SK-N-SH (cell line): ENCODE data around the gene PRRT1B. TPM values are rescaled to one million over a fixed set of nuclear protein-coding genes. Genes with fewer than 3 reads are reported as not detected.

Source experiments
- CTCF ChIA-PET: fragments of 300-600, 350-600 bp; formaldehyde crosslinking; extraction: SDS; loops from one replicate; lab custom pipeline; 2021; lab: Yijun Ruan, JAX
- POLR2A ChIA-PET: fragments of 350-600 bp; sonication (Branson Sonifier 250); formaldehyde crosslinking; extraction: SDS; loops from one replicate; lab custom pipeline; 2020; ENCODE audit warnings: antibody characterized with exemption, inconsistent platforms; lab: Yijun Ruan, JAX
- DNase-seq: peaks from one replicate; pipeline ENCODE4 v3.0.0; 2012
- H2AFZ ChIP-seq: fragments of 200-600 bp; sonication (generic); 2 replicates; pipeline ENCODE4 v1.8.1; 2016; ENCODE audit warnings: antibody characterized with exemption, mild to moderate bottlenecking, low read depth
- H3F3A ChIP-seq: fragments of 200-600 bp; sonication (generic); replicated peaks from 2 replicates; pipeline ENCODE3; 2016; ENCODE audit warnings: antibody characterized with exemption, mild to moderate bottlenecking; ENCODE audit not compliant: insufficient read depth
- H3K27ac ChIP-seq, 2 experiments: fragments of 200-500 bp in 1 of 2; fragments of 200-600 bp in 1 of 2; sonication (Bioruptor generic) in 1 of 2; sonication (generic), shearing (Covaris generic) in 1 of 2; 2 replicates each; pipeline versions ENCODE4 v1.5.1 to v1.6.1; 2014 to 2016; ENCODE audit warnings: low read depth in 2 of 2, inconsistent platforms in 1 of 2, low read length in 1 of 2, mild to moderate bottlenecking in 1 of 2, mixed read lengths in 1 of 2
- H3K27me3 ChIP-seq: fragments of 200-600 bp; sonication (generic), shearing (Covaris generic); 2 replicates; pipeline ENCODE4 v1.6.1; 2016; ENCODE audit warnings: mixed run types; ENCODE audit not compliant: insufficient read depth
- H3K36me3 ChIP-seq, 2 experiments: fragments of 200-500 bp in 1 of 2; fragments of 200-600 bp in 1 of 2; sonication (Bioruptor generic) in 1 of 2; sonication (generic) in 1 of 2; replicated peaks in 1 of 2; 2 replicates each; pipeline versions ENCODE3 to v1.5.1; 2014 to 2016; ENCODE audit warnings: low read length in 1 of 2, mild to moderate bottlenecking in 1 of 2; ENCODE audit not compliant: insufficient read depth in 2 of 2, control insufficient read depth in 1 of 2
- H3K4me1 ChIP-seq, 2 experiments: fragments of 200-500 bp in 1 of 2; fragments of 200-600 bp in 1 of 2; sonication (Bioruptor generic) in 1 of 2; sonication (generic), shearing (Covaris generic) in 1 of 2; 2 replicates each; pipeline versions ENCODE4 v1.5.1 to v1.6.1; 2014 to 2016; ENCODE audit warnings: low read depth in 1 of 2, low read length in 1 of 2, mixed run types in 1 of 2; ENCODE audit not compliant: insufficient read depth in 2 of 2, control insufficient read depth in 1 of 2
- H3K4me2 ChIP-seq: fragments of 200-600 bp; sonication (generic), shearing (Covaris generic); 2 replicates; pipeline ENCODE4 v1.6.1; 2017; ENCODE audit warnings: mixed run types
- H3K4me3 ChIP-seq, 2 experiments: fragments of 200-500 bp in 1 of 2; fragments of 200-600 bp in 1 of 2; sonication (Bioruptor generic) in 1 of 2; sonication (generic), shearing (Covaris generic) in 1 of 2; 2 replicates each; pipeline versions ENCODE4 v1.5.1 to v1.8.1; 2014 to 2016; ENCODE audit warnings: low read depth in 2 of 2, inconsistent platforms in 1 of 2, low read length in 1 of 2, mild to moderate bottlenecking in 1 of 2, mixed read lengths in 1 of 2, moderate library complexity in 1 of 2
- H3K79me2 ChIP-seq: fragments of 200-600 bp; sonication (generic); 2 replicates; pipeline ENCODE4 v1.8.1; 2017; ENCODE audit warnings: mild to moderate bottlenecking; ENCODE audit not compliant: insufficient read depth
- H3K9ac ChIP-seq: fragments of 200-600 bp; sonication (generic); 2 replicates; pipeline ENCODE4 v1.6.1; 2017; ENCODE audit warnings: mixed run types
- H3K9me2 ChIP-seq: fragments of 200-600 bp; sonication (generic); 2 replicates; pipeline ENCODE4 v1.6.1; 2017; ENCODE audit warnings: mixed run types
- H3K9me3 ChIP-seq: fragments of 200-600 bp; sonication (generic); 2 replicates; pipeline ENCODE4 v1.6.1; 2017; ENCODE audit warnings: mixed run types, mild to moderate bottlenecking, moderate library complexity
- H4K20me1 ChIP-seq: fragments of 200-600 bp; sonication (generic); 2 replicates; pipeline ENCODE4 v1.6.1; 2017; ENCODE audit warnings: mild to moderate bottlenecking, mixed run types; ENCODE audit not compliant: insufficient read depth
- EZH2phosphoT487 ChIP-seq: fragments of 200-600 bp; sonication (generic); IDR thresholded peaks from 2 replicates; pipeline ENCODE4 v1.6.1; 2017; ENCODE audit warnings: low read depth, mixed run types, mild to moderate bottlenecking, antibody characterized with exemption, moderate library complexity, borderline replicate concordance
- FOXM1 ChIP-seq: IDR thresholded peaks from 2 replicates; pipeline ENCODE4 v1.4.0; 2012; ENCODE audit warnings: low read depth, mild to moderate bottlenecking
- GABPA ChIP-seq: IDR thresholded peaks from 2 replicates; pipeline ENCODE4 v1.4.0; 2012; ENCODE audit warnings: low read depth, mild to moderate bottlenecking
- MEF2A ChIP-seq: IDR thresholded peaks from 2 replicates; pipeline ENCODE4 v1.4.0; 2012; ENCODE audit warnings: low read depth, borderline replicate concordance
- NFIC ChIP-seq: IDR thresholded peaks from 2 replicates; pipeline ENCODE4 v1.4.0; 2012; ENCODE audit warnings: borderline replicate concordance
- POLR2AphosphoS5 ChIP-seq: IDR thresholded peaks from 2 replicates; pipeline ENCODE4 v1.6.1; 2012; ENCODE audit warnings: low read depth, low read length
- RCOR1 ChIP-seq: fragments of 150-350 bp; IDR thresholded peaks from 2 replicates; pipeline ENCODE4 v1.6.1; 2017; ENCODE audit warnings: antibody characterized with exemption, low read length
- RFX5 ChIP-seq: IDR thresholded peaks from 2 replicates; pipeline ENCODE4 v1.6.1; 2012; ENCODE audit warnings: mild to moderate bottlenecking, improper control_type of control experiment, low read length
- RXRA ChIP-seq: IDR thresholded peaks from 2 replicates; pipeline ENCODE4 v1.4.0; 2012; ENCODE audit warnings: low read depth, mild to moderate bottlenecking, borderline replicate concordance
- TAF1 ChIP-seq: IDR thresholded peaks from 2 replicates; pipeline ENCODE4 v1.6.1; 2012; ENCODE audit warnings: low read depth, mild to moderate bottlenecking, low read length, moderate library complexity, borderline replicate concordance
- TCF12 ChIP-seq: IDR thresholded peaks from 2 replicates; pipeline ENCODE4 v1.4.0; 2012
- WGBS: methylation state at CpG from one replicate; pipeline ENCODE4 v1.1.6; 2017; ENCODE audit warnings: low lambda C conversion rate; 5-methylcytosine and 5-hydroxymethylcytosine counted together
- polyA plus RNA-seq, 3 experiments: library from polyadenylated mRNA; depleted of rRNA; stranded (reverse); fragments of >200 nt; gene quantifications; 2 replicates each; pipeline ENCODE4 v1.2.3, GENCODE V29; 2012
- TF ChIP-seq, protein P1 (sequence below): IDR thresholded peaks from 2 replicates; pipeline ENCODE4 v1.4.0; 2012; ENCODE audit warnings: low read depth
- TF ChIP-seq, protein P2 (sequence below): IDR thresholded peaks from 2 replicates; pipeline ENCODE4; 2012
- TF ChIP-seq, protein P3 (sequence below): fragments of 150-350 bp; IDR thresholded peaks from 2 replicates; pipeline ENCODE4 v1.6.1; 2016; ENCODE audit warnings: mild to moderate bottlenecking, low read depth, low read length
- TF ChIP-seq, protein P4 (sequence below): fragments of 150-350 bp; IDR thresholded peaks from 2 replicates; pipeline ENCODE4 v1.6.1; 2017; ENCODE audit warnings: antibody characterized with exemption, low read length, low read depth, borderline replicate concordance
- TF ChIP-seq, protein P5 (sequence below): fragments of 200-600 bp; sonication (generic); IDR thresholded peaks from 2 replicates; pipeline ENCODE4 v1.6.1; 2017; ENCODE audit warnings: antibody characterized with exemption, mild to moderate bottlenecking, moderate library complexity

PRRT1B gene
- polyA plus RNA-seq, 1 of the 3 experiments (the other 2 are of a cell fraction), result not detected

DNA sequence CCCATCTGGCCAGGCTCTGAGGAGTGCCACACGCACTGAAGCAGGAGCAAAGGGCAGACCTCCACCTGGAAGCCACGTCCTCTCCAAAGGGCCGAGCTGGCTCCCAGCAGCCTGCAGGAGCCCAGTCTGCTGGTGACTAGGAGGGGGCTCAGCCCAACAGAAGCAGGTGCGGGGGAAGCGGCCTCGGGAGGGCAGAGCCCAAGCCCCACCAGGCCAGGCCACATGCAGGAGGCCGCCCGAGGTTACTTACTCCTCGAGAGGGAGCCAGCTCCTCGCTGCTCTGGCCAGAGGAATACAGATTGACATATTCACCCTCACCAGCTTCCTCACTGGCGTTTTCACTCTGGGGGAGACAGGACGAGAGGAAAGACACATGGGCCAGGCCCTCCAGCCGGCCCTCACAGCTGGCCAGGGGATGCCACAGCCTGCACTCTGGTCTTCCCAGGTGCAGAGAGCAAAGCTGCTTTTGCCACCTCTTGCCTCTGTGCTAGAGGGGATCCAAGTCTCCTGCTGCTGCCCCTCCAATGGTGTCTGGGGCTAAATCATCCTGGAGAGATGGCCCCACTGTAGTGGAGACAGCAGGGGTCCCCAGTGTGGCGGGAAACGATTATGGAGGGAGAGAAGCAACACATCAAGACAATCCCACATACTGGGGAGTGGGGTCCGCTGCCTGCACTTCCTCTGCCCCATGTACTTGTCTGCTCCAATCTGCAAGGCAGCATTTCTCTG is 58.6 kb downstream of the PRRT1B start:
- H3K27me3 ChIP-seq, result no peaks in the 10 kb centered on the region
- H4K20me1 ChIP-seq, result 0 out of 2 replicates have a peak, but pooled peaks cover under 1% of the 10 kb centered on the region
- TF ChIP-seq TCF12 (no peak), POLR2AphosphoS5 (no peak), TAF1 (no peak), RFX5 (no peak)
- TF ChIP-seq, protein P1, sequence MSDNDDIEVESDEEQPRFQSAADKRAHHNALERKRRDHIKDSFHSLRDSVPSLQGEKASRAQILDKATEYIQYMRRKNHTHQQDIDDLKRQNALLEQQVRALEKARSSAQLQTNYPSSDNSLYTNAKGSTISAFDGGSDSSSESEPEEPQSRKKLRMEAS, result no peak
- TF ChIP-seq, protein P2, sequence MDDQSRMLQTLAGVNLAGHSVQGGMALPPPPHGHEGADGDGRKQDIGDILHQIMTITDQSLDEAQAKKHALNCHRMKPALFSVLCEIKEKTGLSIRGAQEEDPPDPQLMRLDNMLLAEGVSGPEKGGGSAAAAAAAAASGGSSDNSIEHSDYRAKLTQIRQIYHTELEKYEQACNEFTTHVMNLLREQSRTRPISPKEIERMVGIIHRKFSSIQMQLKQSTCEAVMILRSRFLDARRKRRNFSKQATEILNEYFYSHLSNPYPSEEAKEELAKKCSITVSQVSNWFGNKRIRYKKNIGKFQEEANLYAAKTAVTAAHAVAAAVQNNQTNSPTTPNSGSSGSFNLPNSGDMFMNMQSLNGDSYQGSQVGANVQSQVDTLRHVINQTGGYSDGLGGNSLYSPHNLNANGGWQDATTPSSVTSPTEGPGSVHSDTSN, result no peak
- TF ChIP-seq, protein P3, sequence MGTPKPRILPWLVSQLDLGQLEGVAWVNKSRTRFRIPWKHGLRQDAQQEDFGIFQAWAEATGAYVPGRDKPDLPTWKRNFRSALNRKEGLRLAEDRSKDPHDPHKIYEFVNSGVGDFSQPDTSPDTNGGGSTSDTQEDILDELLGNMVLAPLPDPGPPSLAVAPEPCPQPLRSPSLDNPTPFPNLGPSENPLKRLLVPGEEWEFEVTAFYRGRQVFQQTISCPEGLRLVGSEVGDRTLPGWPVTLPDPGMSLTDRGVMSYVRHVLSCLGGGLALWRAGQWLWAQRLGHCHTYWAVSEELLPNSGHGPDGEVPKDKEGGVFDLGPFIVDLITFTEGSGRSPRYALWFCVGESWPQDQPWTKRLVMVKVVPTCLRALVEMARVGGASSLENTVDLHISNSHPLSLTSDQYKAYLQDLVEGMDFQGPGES, result no peak
- H3K36me3 ChIP-seq, result peaks cover 3 to 7% of the 10 kb centered on the region in 2 experiments
- POLR2A ChIA-PET, result no interaction called here
- CTCF ChIA-PET, result interaction anchor here (0.7 to 3.6 kb wide), 3 partner anchors 12 to 141 kb away, joined by 3 to 14 read pairs (median 4); no protein-coding TSS in a partner anchor
- DNase-seq, result no peak
- 94% methylated on average over 14 of the region's 16 CpGs for WGBS
- no peak overlapping the region for H3K27ac ChIP-seq
- no peak overlapping the region for H3K4me2 ChIP-seq
- no peak overlapping the region for H3K9ac ChIP-seq
- peaks cover 7 to 10% of the 10 kb centered on the region in 2 experiments; a peak in 3 of 4 replicates for H3K4me1 ChIP-seq
- peaks cover 11% of the 10 kb centered on the region for H3F3A ChIP-seq
- H2AFZ ChIP-seq, result no peak overlapping the region
- H3K9me3 ChIP-seq, result no peaks in the 10 kb centered on the region
- no peaks in the 10 kb centered on the region for H3K79me2 ChIP-seq
- no peaks in the 10 kb centered on the region for H3K9me2 ChIP-seq
- H3K4me3 ChIP-seq, result no peak overlapping the region

DNA sequence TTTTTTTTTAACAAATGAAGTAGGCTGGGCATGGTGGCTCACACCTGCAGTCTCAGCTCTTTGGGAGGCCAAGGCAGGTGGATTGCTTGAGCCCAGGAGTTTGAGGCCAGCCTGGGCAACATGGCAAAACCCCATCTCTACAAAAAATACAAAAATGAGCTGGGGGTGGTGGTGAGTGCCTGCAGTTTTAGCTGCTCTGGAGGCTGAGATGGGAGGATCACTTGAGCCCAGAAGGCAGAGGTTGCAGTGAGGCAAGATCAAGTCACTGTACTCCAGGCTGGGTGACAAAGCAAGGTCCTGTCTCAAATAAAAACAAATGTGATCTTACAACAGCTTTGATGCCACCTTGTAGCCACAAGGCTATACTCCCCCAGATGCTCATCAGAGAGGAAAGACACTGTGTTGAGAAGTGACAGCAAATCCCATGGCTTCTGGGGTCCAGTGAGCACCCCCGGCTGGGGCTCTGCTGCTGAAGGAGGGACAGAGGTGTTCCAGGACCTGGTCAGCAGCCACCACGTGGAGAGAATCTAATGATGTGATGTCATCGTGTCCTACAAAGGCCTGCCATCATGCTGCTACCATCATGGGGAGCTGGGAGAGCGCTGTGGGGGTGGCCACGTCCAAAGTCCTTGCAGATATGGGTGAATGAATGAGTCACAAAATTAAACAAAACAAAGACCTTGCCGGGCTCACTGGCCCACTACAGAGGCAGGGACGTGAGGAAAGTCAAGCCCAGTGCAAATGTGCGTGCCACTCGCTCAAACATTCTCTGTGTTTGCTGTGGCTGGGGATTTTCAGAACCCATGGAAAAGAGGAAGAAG is 60.7 kb downstream of the PRRT1B start:
- DNase-seq, result no peak
- ChIA-PET CTCF (interaction anchor here (1.5 to 3.6 kb wide), 3 partner anchors 14 to 134 kb away, joined by 4 to 14 read pairs (median 7); partner anchors contain the start of gene RAPGEF1), POLR2A (interaction anchor here (0.7 kb wide), 1 partner anchor 20 kb away, joined by 3 read pairs; no protein-coding TSS in a partner anchor)
- Histone ChIP-seq H3K4me3 (no peak overlapping the region), H3K36me3 (peaks cover 4 to 5% of the 10 kb centered on the region in 2 experiments), H3K27me3 (no peaks in the 10 kb centered on the region), H3K4me1 (peaks cover 13 to 16% of the 10 kb centered on the region in 2 experiments; a peak in 3 of 4 replicates), H3K27ac (no peak overlapping the region), H3K9ac (no peak overlapping the region), H3K9me3 (no peaks in the 10 kb centered on the region), H3K9me2 (no peaks in the 10 kb centered on the region), H4K20me1 (0 out of 2 replicates have a peak, but pooled peaks cover 6% of the 10 kb centered on the region), H2AFZ (no peak overlapping the region), H3F3A (peaks cover 16% of the 10 kb centered on the region), H3K4me2 (no peak overlapping the region), H3K79me2 (no peaks in the 10 kb centered on the region)
- WGBS, result 80% methylated on average over 8 of the region's 9 CpGs
- TF ChIP-seq GABPA (no peak), RCOR1 (no peak), TCF12 (no peak), FOXM1 (no peak), EZH2phosphoT487 (no peak), RFX5 (no peak), RXRA (no peak), NFIC (no peak), MEF2A (no peak)
- TF ChIP-seq, protein P4, sequence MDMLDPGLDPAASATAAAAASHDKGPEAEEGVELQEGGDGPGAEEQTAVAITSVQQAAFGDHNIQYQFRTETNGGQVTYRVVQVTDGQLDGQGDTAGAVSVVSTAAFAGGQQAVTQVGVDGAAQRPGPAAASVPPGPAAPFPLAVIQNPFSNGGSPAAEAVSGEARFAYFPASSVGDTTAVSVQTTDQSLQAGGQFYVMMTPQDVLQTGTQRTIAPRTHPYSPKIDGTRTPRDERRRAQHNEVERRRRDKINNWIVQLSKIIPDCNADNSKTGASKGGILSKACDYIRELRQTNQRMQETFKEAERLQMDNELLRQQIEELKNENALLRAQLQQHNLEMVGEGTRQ, result no peak
- TF ChIP-seq, protein P2, result no peak
- TF ChIP-seq, protein P5, sequence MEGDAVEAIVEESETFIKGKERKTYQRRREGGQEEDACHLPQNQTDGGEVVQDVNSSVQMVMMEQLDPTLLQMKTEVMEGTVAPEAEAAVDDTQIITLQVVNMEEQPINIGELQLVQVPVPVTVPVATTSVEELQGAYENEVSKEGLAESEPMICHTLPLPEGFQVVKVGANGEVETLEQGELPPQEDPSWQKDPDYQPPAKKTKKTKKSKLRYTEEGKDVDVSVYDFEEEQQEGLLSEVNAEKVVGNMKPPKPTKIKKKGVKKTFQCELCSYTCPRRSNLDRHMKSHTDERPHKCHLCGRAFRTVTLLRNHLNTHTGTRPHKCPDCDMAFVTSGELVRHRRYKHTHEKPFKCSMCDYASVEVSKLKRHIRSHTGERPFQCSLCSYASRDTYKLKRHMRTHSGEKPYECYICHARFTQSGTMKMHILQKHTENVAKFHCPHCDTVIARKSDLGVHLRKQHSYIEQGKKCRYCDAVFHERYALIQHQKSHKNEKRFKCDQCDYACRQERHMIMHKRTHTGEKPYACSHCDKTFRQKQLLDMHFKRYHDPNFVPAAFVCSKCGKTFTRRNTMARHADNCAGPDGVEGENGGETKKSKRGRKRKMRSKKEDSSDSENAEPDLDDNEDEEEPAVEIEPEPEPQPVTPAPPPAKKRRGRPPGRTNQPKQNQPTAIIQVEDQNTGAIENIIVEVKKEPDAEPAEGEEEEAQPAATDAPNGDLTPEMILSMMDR, result no peak
